Cardiac muscle cell (in vitro differentiated cells and primary cell): ENCODE results near the gene SGMS2. TPM values are rescaled to one million over a fixed set of nuclear protein-coding genes. Genes with fewer than 3 reads are reported as not detected.

Source experiments
- DNase-seq, 2 donors: peaks; one replicate each; pipeline versions ENCODE4 v3.0.0 to v3.0.0-alpha.2; 2010 to 2017; ENCODE audit warnings: low read depth in 1 of 2, low spot score in 1 of 2
- H3K27ac ChIP-seq: fragments of 200-600 bp; sonication (generic); 2 replicates; pipeline ENCODE4 v1.5.1; 2016
- H3K27me3 ChIP-seq: fragments of 200-600 bp; sonication (generic); 2 replicates; pipeline ENCODE4 v1.6.0; 2016; ENCODE audit warnings: control low read depth
- H3K36me3 ChIP-seq: fragments of 200-600 bp; sonication (generic); 2 replicates; pipeline ENCODE4 v1.5.1; 2016; ENCODE audit warnings: control low read depth
- H3K4me1 ChIP-seq: fragments of 200-600 bp; sonication (generic); 2 replicates; pipeline ENCODE4 v1.8.1; 2017; ENCODE audit warnings: low read depth, mild to moderate bottlenecking, mixed run types
- H3K4me3 ChIP-seq: fragments of 200-600 bp; sonication (generic); 2 replicates; pipeline ENCODE4 v1.5.1; 2016; ENCODE audit warnings: mild to moderate bottlenecking
- H3K9me3 ChIP-seq: fragments of 200-600 bp; sonication (generic); 2 replicates; pipeline ENCODE4 v1.5.1; 2017; ENCODE audit warnings: low read depth, mild to moderate bottlenecking, control low read depth
- CTCF ChIP-seq: IDR thresholded peaks from 2 replicates; pipeline ENCODE4 v1.5.1; 2012; ENCODE audit warnings: low read depth, mild to moderate bottlenecking, low read length
- polyA plus RNA-seq: library from polyadenylated mRNA; unstranded; fragments of >200 nt; fragmentation: Nextera tagmentation; extraction: Ambion mirVana; gene quantifications from 2 replicates; pipeline ENCODE4 v1.2.1, GENCODE V29; 2016
- total RNA-seq: library from RNA; depleted of rRNA; stranded (reverse); fragments of >200 nt; gene quantifications from 2 replicates; pipeline ENCODE4 v1.2.3, GENCODE V29; 2016

Gene SGMS2
- total and polyA plus RNA-seq, 2 experiments from 2014 or later = 0.89 to 3.3 TPM

GRCh38 chr4:107831140-107831539 is 6.4 kb downstream of the SGMS2 start:
- Histone ChIP-seq H3K27me3 (peaks cover 32% of the 10 kb centered on the region), H3K4me1 (no peaks in the 10 kb centered on the region), H3K9me3 (no peaks in the 10 kb centered on the region), H3K27ac (no peak overlapping the region), H3K4me3 (no peak overlapping the region), H3K36me3 (no peaks in the 10 kb centered on the region)
- TF ChIP-seq CTCF = no peak
- no peak for DNase-seq

GRCh38 chr4:107832275-107832807 is 7.6 kb downstream of the SGMS2 start:
- Histone ChIP-seq H3K4me1 (no peaks in the 10 kb centered on the region), H3K4me3 (no peak overlapping the region), H3K9me3 (no peaks in the 10 kb centered on the region), H3K27ac (no peak overlapping the region), H3K27me3 (peaks cover 20% of the 10 kb centered on the region), H3K36me3 (no peaks in the 10 kb centered on the region)
- TF ChIP-seq CTCF = no peak
- no peak for DNase-seq

- peaks cover under 1% of the 10 kb centered on the region for H3K27me3 ChIP-seq
- no peak for TF ChIP-seq CTCF
- H3K27ac ChIP-seq = no peak overlapping the region
- H3K4me1 ChIP-seq = no peaks in the 10 kb centered on the region
- no peaks in the 10 kb centered on the region for H3K9me3 ChIP-seq
- H3K4me3 ChIP-seq = no peak overlapping the region
- DNase-seq = no peak
- no peaks in the 10 kb centered on the region for H3K36me3 ChIP-seq
Measured at GRCh38 chr4:107834241-107834794, 9.6 kb downstream of the SGMS2 start.

- no peak for DNase-seq
- no peak overlapping the region for H3K4me3 ChIP-seq
- H3K9me3 ChIP-seq = no peaks in the 10 kb centered on the region
- H3K27me3 ChIP-seq = no peaks in the 10 kb centered on the region
- no peak overlapping the region for H3K27ac ChIP-seq
- TF ChIP-seq CTCF = no peak
- H3K36me3 ChIP-seq = no peaks in the 10 kb centered on the region
- no peaks in the 10 kb centered on the region for H3K4me1 ChIP-seq
Measured at GRCh38 chr4:107835406-107835805, 10.7 kb downstream of the SGMS2 start.

GRCh38 chr4:107837317-107837716 is 12.6 kb downstream of the SGMS2 start:
- Histone ChIP-seq H3K27me3 (no peaks in the 10 kb centered on the region), H3K27ac (no peak overlapping the region), H3K9me3 (no peaks in the 10 kb centered on the region), H3K4me1 (no peaks in the 10 kb centered on the region), H3K4me3 (no peak overlapping the region), H3K36me3 (no peaks in the 10 kb centered on the region)
- TF ChIP-seq CTCF = no peak
- DNase-seq = no peak
